Measurements from ENCODE around the gene REV3L.
"Not testable (repeated sequence)": the region's sequence is repeated elsewhere in the genome, so short reads cannot be mapped to it uniquely, and the experiment has no call there.

DNA sequence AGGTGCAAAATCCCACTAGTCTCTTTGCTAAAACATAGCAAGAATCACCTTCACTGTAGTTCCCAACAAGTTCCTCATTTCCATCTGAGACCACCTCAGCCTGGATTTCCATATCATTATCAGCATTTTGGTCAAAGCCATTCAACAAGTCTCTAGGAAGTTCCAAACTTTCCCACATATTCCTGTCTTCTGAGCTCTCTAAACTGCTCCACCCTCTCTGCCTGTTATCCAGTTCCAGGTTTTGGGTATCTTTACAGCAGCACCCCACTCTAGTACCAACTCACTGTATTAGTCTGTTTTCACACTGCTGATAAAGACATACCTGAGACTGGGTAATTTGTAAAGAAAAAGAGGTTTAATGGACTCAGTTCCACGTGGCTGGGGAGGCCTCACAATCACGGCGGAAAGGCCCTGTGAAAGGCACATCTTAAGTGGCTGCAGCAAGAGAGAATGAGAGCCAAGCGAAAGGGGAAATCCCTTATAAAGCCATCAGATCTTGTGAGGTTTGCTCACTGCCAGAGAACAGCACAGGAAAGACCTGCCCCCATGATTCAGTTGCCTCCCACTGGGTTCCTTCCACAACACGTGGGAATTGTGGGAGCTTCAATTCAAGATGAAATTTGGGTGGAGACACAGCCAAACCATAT, 192.2 kb downstream of the REV3L start:
- not testable (repeated sequence) for TF ChIP-seq POLR2A, TAF1, POLR2AphosphoS5 (IDR thresholded peaks at IDR 0.05; ENCODE audit: low read depth, low read length)
